ENCODE results near the gene CALM3. TPM values are rescaled to one million over a fixed set of nuclear protein-coding genes. Genes with fewer than 3 reads are reported as not detected.

The CALM3 gene
- total RNA-seq, 1 donor from 2014 or later, result 231 TPM

GRCh38 chr19:46637224-46637623, 36.1 kb downstream of the CALM3 start:
- no peak for DNase-seq (ENCODE audit: low spot score in 2 of 2, unreplicated experiment in 2 of 2)
- Mint-ChIP-seq H3K36me3 (no peaks in the 10 kb centered on the region), H3K4me1 (peaks cover 23% of the 10 kb centered on the region), H3K27ac (no peak overlapping the region), H3K4me3 (no peak overlapping the region), H3K9me3 (no peaks in the 10 kb centered on the region), H3K27me3 (ENCODE audit: low read depth) (peaks cover 31% of the 10 kb centered on the region)
- TF ChIP-seq CTCF (IDR thresholded peaks at IDR 0.05; ENCODE audit: unreplicated experiment), result no peak

GRCh38 chr19:46639358-46640182, 38.4 kb downstream of the CALM3 start:
- H3K27me3 Mint-ChIP-seq (ENCODE audit: low read depth), result peaks cover 34% of the 10 kb centered on the region
- no peaks in the 10 kb centered on the region for H3K9me3 Mint-ChIP-seq
- no peak overlapping the region for H3K4me3 Mint-ChIP-seq
- TF ChIP-seq CTCF (IDR thresholded peaks at IDR 0.05; ENCODE audit: unreplicated experiment), result no peak
- no peaks in the 10 kb centered on the region for H3K36me3 Mint-ChIP-seq
- H3K27ac Mint-ChIP-seq, result no peak overlapping the region
- peaks cover 8% of the 10 kb centered on the region for H3K4me1 Mint-ChIP-seq
- peak; percentile 69 to 83 for DNase-seq (ENCODE audit: low spot score in 2 of 2, unreplicated experiment in 2 of 2)

GRCh38 chr19:46640656-46641055, 39.5 kb downstream of the CALM3 start:
- H3K4me1 Mint-ChIP-seq, result peaks cover 6% of the 10 kb centered on the region
- peak overlapping the region; percentile 62 for H3K27ac Mint-ChIP-seq
- peaks cover 34% of the 10 kb centered on the region for H3K27me3 Mint-ChIP-seq (ENCODE audit: low read depth)
- no peak for TF ChIP-seq CTCF (IDR thresholded peaks at IDR 0.05; ENCODE audit: unreplicated experiment)
- no peak for DNase-seq (ENCODE audit: low spot score in 2 of 2, unreplicated experiment in 2 of 2)
- H3K36me3 Mint-ChIP-seq, result peaks cover under 1% of the 10 kb centered on the region
- H3K9me3 Mint-ChIP-seq, result no peaks in the 10 kb centered on the region
- peak overlapping the region; percentile 37 for H3K4me3 Mint-ChIP-seq

- peaks cover 14% of the 10 kb centered on the region for H3K36me3 Mint-ChIP-seq
- no peak overlapping the region for H3K4me3 Mint-ChIP-seq
- peaks cover 9% of the 10 kb centered on the region for H3K4me1 Mint-ChIP-seq
- H3K27ac Mint-ChIP-seq, result peak overlapping the region; percentile 37
- H3K9me3 Mint-ChIP-seq, result peaks cover 6% of the 10 kb centered on the region
- no peak for DNase-seq (ENCODE audit: low spot score in 2 of 2, unreplicated experiment in 2 of 2)
- no peak for TF ChIP-seq CTCF (IDR thresholded peaks at IDR 0.05; ENCODE audit: unreplicated experiment)
- peaks cover 57% of the 10 kb centered on the region for H3K27me3 Mint-ChIP-seq (ENCODE audit: low read depth)
Observed at GRCh38 chr19:46644720-46645119, 43.6 kb downstream of the CALM3 start.

GRCh38 chr19:46646402-46646801, 45.3 kb downstream of the CALM3 start:
- no peak for TF ChIP-seq CTCF (IDR thresholded peaks at IDR 0.05; ENCODE audit: unreplicated experiment)
- H3K27ac Mint-ChIP-seq, result no peak overlapping the region
- DNase-seq (ENCODE audit: low spot score in 2 of 2, unreplicated experiment in 2 of 2), result no peak
- H3K4me3 Mint-ChIP-seq, result no peak overlapping the region
- H3K36me3 Mint-ChIP-seq, result peaks cover 22% of the 10 kb centered on the region
- peaks cover 6% of the 10 kb centered on the region for H3K9me3 Mint-ChIP-seq
- H3K4me1 Mint-ChIP-seq, result peaks cover 9% of the 10 kb centered on the region
- H3K27me3 Mint-ChIP-seq (ENCODE audit: low read depth), result peaks cover 67% of the 10 kb centered on the region
